ENCODE data around the gene HID1. TPM values are rescaled to one million over a fixed set of nuclear protein-coding genes. Genes with fewer than 3 reads are reported as not detected.

HID1 gene
- total RNA-seq, 6 experiments from 2014 or later: 0.40 to 0.96 (median 0.56) TPM

GRCh38 chr17:74953134-74953687 is 19.3 kb downstream of the HID1 start:
- peaks cover 30% of the 10 kb centered on the region for H3K27me3 Mint-ChIP-seq (ENCODE audit: insufficient read depth)
- H3K36me3 Mint-ChIP-seq (ENCODE audit: low read depth): no peaks in the 10 kb centered on the region
- H3K27ac Mint-ChIP-seq: no peak overlapping the region
- no peaks in the 10 kb centered on the region for H3K4me1 Mint-ChIP-seq (ENCODE audit: low read depth)
- DNase-seq: no peak
- H3K4me3 Mint-ChIP-seq: no peak overlapping the region
- no peak for TF ChIP-seq CTCF (IDR thresholded peaks at IDR 0.05)
- H3K9me3 Mint-ChIP-seq: no peaks in the 10 kb centered on the region

GRCh38 chr17:74952431-74953133 is 20.0 kb downstream of the HID1 start:
- H3K27ac Mint-ChIP-seq: no peak overlapping the region
- TF ChIP-seq CTCF (IDR thresholded peaks at IDR 0.05): no peak
- H3K4me1 Mint-ChIP-seq (ENCODE audit: low read depth): no peaks in the 10 kb centered on the region
- H3K36me3 Mint-ChIP-seq (ENCODE audit: low read depth): no peaks in the 10 kb centered on the region
- no peak for DNase-seq
- H3K4me3 Mint-ChIP-seq: no peak overlapping the region
- no peaks in the 10 kb centered on the region for H3K9me3 Mint-ChIP-seq
- H3K27me3 Mint-ChIP-seq (ENCODE audit: insufficient read depth): peaks cover 34% of the 10 kb centered on the region

GRCh38 chr17:74951680-74952421 is 20.7 kb downstream of the HID1 start:
- Mint-ChIP-seq H3K4me3 (no peak overlapping the region), H3K9me3 (no peaks in the 10 kb centered on the region), H3K4me1 (ENCODE audit: low read depth) (no peaks in the 10 kb centered on the region), H3K27me3 (ENCODE audit: insufficient read depth) (peaks cover 33% of the 10 kb centered on the region), H3K27ac (no peak overlapping the region), H3K36me3 (ENCODE audit: low read depth) (no peaks in the 10 kb centered on the region)
- DNase-seq: no peak
- TF ChIP-seq CTCF (IDR thresholded peaks at IDR 0.05): no peak

GRCh38 chr17:74951065-74951464 is 21.5 kb downstream of the HID1 start:
- no peak overlapping the region for H3K27ac Mint-ChIP-seq
- H3K36me3 Mint-ChIP-seq (ENCODE audit: low read depth): no peaks in the 10 kb centered on the region
- no peaks in the 10 kb centered on the region for H3K9me3 Mint-ChIP-seq
- no peak for DNase-seq
- peaks cover 33% of the 10 kb centered on the region for H3K27me3 Mint-ChIP-seq (ENCODE audit: insufficient read depth)
- no peak overlapping the region for H3K4me3 Mint-ChIP-seq
- no peak for TF ChIP-seq CTCF (IDR thresholded peaks at IDR 0.05)
- H3K4me1 Mint-ChIP-seq (ENCODE audit: low read depth): no peaks in the 10 kb centered on the region

- DNase-seq: no peak
- no peak overlapping the region for H3K27ac Mint-ChIP-seq
- H3K9me3 Mint-ChIP-seq: no peaks in the 10 kb centered on the region
- H3K4me1 Mint-ChIP-seq (ENCODE audit: low read depth): no peaks in the 10 kb centered on the region
- peaks cover 27% of the 10 kb centered on the region for H3K27me3 Mint-ChIP-seq (ENCODE audit: insufficient read depth)
- no peak overlapping the region for H3K4me3 Mint-ChIP-seq
- TF ChIP-seq CTCF (IDR thresholded peaks at IDR 0.05): no peak
- no peaks in the 10 kb centered on the region for H3K36me3 Mint-ChIP-seq (ENCODE audit: low read depth)
Observed at GRCh38 chr17:74950207-74950606, 22.4 kb downstream of the HID1 start.
